Muscle of back (tissue), 13 donors: ENCODE measurements around the gene VPS45. TPM values are rescaled to one million over a fixed set of nuclear protein-coding genes. Genes with fewer than 3 reads are reported as not detected.
"Not testable (repeated sequence)": the region's sequence is repeated elsewhere in the genome, so short reads cannot be mapped to it uniquely, and the experiment has no call there.

Experiments
- DNase-seq, 3 donors: peaks; one replicate each; pipeline versions ENCODE4 v3.0.0 to v3.0.0-alpha.2; 2013
- long read RNA-seq, 9 donors: transcript quantifications; one replicate each; lab custom pipeline, GENCODE V29; 2026
- polyA plus RNA-seq, 10 donors: library from polyadenylated mRNA; unstranded; fragments of 120-200 nt; gene quantifications; one replicate each; pipeline ENCODE4 v1.2.1, GENCODE V29; 2013; ENCODE audit not compliant: insufficient read length in 10 of 10

Gene VPS45
- polyA plus RNA-seq: 10 to 100 TPM; 38.4 to 60.2 (median 47.9) TPM
- long read RNA-seq, donor 1, partial matches to known transcripts: 0 of 7 reads
- long read RNA-seq, donor 1, other reads (novel, unspliced or antisense): 0 of 7 reads
- long read RNA-seq, donor 2, transcript VPS45-202 (15 exons, 2,790 nt): major isoform, 10 of 14 reads
- long read RNA-seq, donor 2, partial matches to known transcripts: 0 of 14 reads
- long read RNA-seq, donor 2, other reads (novel, unspliced or antisense): 0 of 14 reads
- long read RNA-seq, donor 3: 0 reads
- long read RNA-seq, donor 4, transcript VPS45-202 (15 exons, 2,790 nt): major isoform, 5 of 15 reads
- long read RNA-seq, donor 4, partial matches to known transcripts: 6 of 15 reads
- long read RNA-seq, donor 4, other reads (novel, unspliced or antisense): 0 of 15 reads
- long read RNA-seq, donor 5, transcript VPS45-202 (15 exons, 2,790 nt): major isoform, 5 of 13 reads
- long read RNA-seq, donor 5, partial matches to known transcripts: 0 of 13 reads
- long read RNA-seq, donor 5, other reads (novel, unspliced or antisense): 0 of 13 reads
- long read RNA-seq, donor 6, transcript VPS45-202 (15 exons, 2,790 nt): major isoform, 7 of 9 reads
- long read RNA-seq, donor 6, partial matches to known transcripts: 0 of 9 reads
- long read RNA-seq, donor 6, other reads (novel, unspliced or antisense): 0 of 9 reads
- long read RNA-seq, donor 7, transcript VPS45-202 (15 exons, 2,790 nt): major isoform, 7 of 12 reads
- long read RNA-seq, donor 7, partial matches to known transcripts: 0 of 12 reads
- long read RNA-seq, donor 7, other reads (novel, unspliced or antisense): 0 of 12 reads
- long read RNA-seq, donor 8, partial matches to known transcripts: 0 of 5 reads
- long read RNA-seq, donor 8, other reads (novel, unspliced or antisense): 0 of 5 reads
- long read RNA-seq, donor 9: 0 reads

GRCh38 chr1:150067184-150068108 lies at the start of gene VPS45:
TSS of gene VPS45 (plus strand) at chr1:150067776. CDS start at chr1:150067858, 82 bp downstream.
- DNase-seq: peak; percentile 92 to 98 (median 95)

- no peak for DNase-seq
These were observed 49.4 kb upstream of the VPS45 start for GRCh38 chr1:150018165-150018564.

- DNase-seq: no peak
These were observed 46.9 kb upstream of the VPS45 start for GRCh38 chr1:150020711-150021110.

- DNase-seq: no peak
These were observed 46.3 kb upstream of the VPS45 start for GRCh38 chr1:150021191-150021694.

- DNase-seq: no peak
These were observed 45.2 kb upstream of the VPS45 start for GRCh38 chr1:150022357-150022756.

- DNase-seq: no peak
These were observed 43.4 kb upstream of the VPS45 start for GRCh38 chr1:150024156-150024555.

GRCh38 chr1:150028322-150028721 lies 39.3 kb upstream of the VPS45 start:
- DNase-seq: no peak

GRCh38 chr1:150034336-150034735 lies 33.2 kb upstream of the VPS45 start:
- DNase-seq: no peak

GRCh38 chr1:150049926-150050325 lies 17.6 kb upstream of the VPS45 start:
- no peak for DNase-seq

GRCh38 chr1:150051089-150051373 lies 16.5 kb upstream of the VPS45 start:
- no peak for DNase-seq

- not testable (repeated sequence) for DNase-seq
These were observed 15.6 kb upstream of the VPS45 start for GRCh38 chr1:150051905-150052412.

GRCh38 chr1:150053926-150054325 lies 13.7 kb upstream of the VPS45 start:
- no peak for DNase-seq

- not testable (repeated sequence) for DNase-seq
These were observed 12.1 kb upstream of the VPS45 start for GRCh38 chr1:150055507-150055906.

- no peak for DNase-seq
These were observed 11.2 kb upstream of the VPS45 start for GRCh38 chr1:150056407-150056806.

GRCh38 chr1:150060260-150060659 lies 7.3 kb upstream of the VPS45 start:
- DNase-seq: no peak

- peak; percentile 52 to 81 (median 55) for DNase-seq
These were observed 5.9 kb upstream of the VPS45 start for GRCh38 chr1:150061632-150062101.

GRCh38 chr1:150062113-150062512 lies 5.5 kb upstream of the VPS45 start:
- no peak for DNase-seq

GRCh38 chr1:150065184-150065871 lies 2.2 kb upstream of the VPS45 start:
- peak in 1 of 3 donors; percentile 14 for DNase-seq

- no peak for DNase-seq
These were observed 1.2 kb upstream of the VPS45 start for GRCh38 chr1:150066328-150066727.

GRCh38 chr1:150066838-150067183 lies 765 bp upstream of the VPS45 start:
- DNase-seq: no peak

GRCh38 chr1:150068109-150068435 lies 496 bp downstream of the VPS45 start:
- peak in 1 of 3 donors; percentile 12 for DNase-seq
